Measurements from ENCODE around the gene SULT1A1.
"Not testable (repeated sequence)": the region's sequence is repeated elsewhere in the genome, so short reads cannot be mapped to it uniquely, and the experiment has no call there.

SULT1A1 gene

GRCh38 chr16:28590384-28591340 is 19.2 kb downstream of the SULT1A1 start:
- DNase-seq = no peak

- no peak for DNase-seq
Observed at GRCh38 chr16:28589930-28590329, 19.9 kb downstream of the SULT1A1 start.

- DNase-seq = no peak
Observed at GRCh38 chr16:28589069-28589468, 20.8 kb downstream of the SULT1A1 start.

- DNase-seq = no peak
Observed at GRCh38 chr16:28587386-28587785, 22.5 kb downstream of the SULT1A1 start.

- DNase-seq = no peak
Observed at GRCh38 chr16:28586466-28586865, 23.4 kb downstream of the SULT1A1 start.

- no peak for DNase-seq
Observed at GRCh38 chr16:28585674-28586073, 24.2 kb downstream of the SULT1A1 start.

GRCh38 chr16:28580726-28581315 is 29.0 kb downstream of the SULT1A1 start:
- DNase-seq = no peak

GRCh38 chr16:28575446-28576109 is 34.3 kb downstream of the SULT1A1 start:
- no peak for DNase-seq

- no peak for DNase-seq
Observed at GRCh38 chr16:28574925-28575324, 34.9 kb downstream of the SULT1A1 start.

GRCh38 chr16:28573738-28574718 is 35.8 kb downstream of the SULT1A1 start:
- no peak for DNase-seq

GRCh38 chr16:28572696-28573510 is 36.9 kb downstream of the SULT1A1 start:
- DNase-seq = peak; percentile 22

GRCh38 chr16:28569968-28570752 is 39.7 kb downstream of the SULT1A1 start:
- DNase-seq = no peak

GRCh38 chr16:28569021-28569420 is 40.8 kb downstream of the SULT1A1 start:
- DNase-seq = peak; percentile 30

- DNase-seq = no peak
Observed at GRCh38 chr16:28567292-28567691, 42.6 kb downstream of the SULT1A1 start.

- not testable (repeated sequence) for DNase-seq
Observed at GRCh38 chr16:28566233-28566925, 43.5 kb downstream of the SULT1A1 start.

- no peak for DNase-seq
Observed at GRCh38 chr16:28563218-28563617, 46.6 kb downstream of the SULT1A1 start.

- no peak for DNase-seq
Observed at GRCh38 chr16:28562199-28562598, 47.6 kb downstream of the SULT1A1 start.

GRCh38 chr16:28561557-28562187 is 48.2 kb downstream of the SULT1A1 start:
- no peak for DNase-seq

GRCh38 chr16:28558456-28558855 is 51.4 kb downstream of the SULT1A1 start:
- DNase-seq = no peak
